K562 treated with DMSO at 1 percent for 48 hours (cell line): ENCODE data around the gene ATG14. TPM values are rescaled to one million over a fixed set of nuclear protein-coding genes. Genes with fewer than 3 reads are reported as not detected.

Source experiments
- total RNA-seq: library from RNA; unstranded; fragments of 300-600 nt; gene quantifications from 2 replicates; pipeline ENCODE4 v1.2.3, GENCODE V29; 2022; ENCODE audit warnings: low replicate concordance; ENCODE audit errors: extremely low read depth

Gene ATG14
- total RNA-seq: not detected in 2 replicates

GRCh38 chr14:55411426-55412389, at the start of gene ATG14:
ATG14 (minus strand) TSS chr14:55411830; CDS start chr14:55411822, 8 bp downstream.

GRCh38 chr14:55440385-55440784, 28.8 kb upstream of the ATG14 start, which contains the start of gene TBPL2:
TBPL2 (minus strand) TSS chr14:55440616; CDS start chr14:55440449, 167 bp downstream.

Other genes starting within 250 kb of the ATG14 start
- not detected in 2 replicates for gene DLGAP5, start 220.2 kb downstream of the ATG14 start, total RNA-seq
- not detected in 2 replicates for gene FBXO34, start 140.4 kb downstream of the ATG14 start, total RNA-seq
- not detected in 2 replicates for gene TBPL2, start 28.8 kb upstream of the ATG14 start, total RNA-seq
- not detected in 2 replicates for gene KTN1, start 168.4 kb upstream of the ATG14 start, total RNA-seq